CD8-positive, alpha-beta memory T cell (primary cell): Measurements from ENCODE around the gene GRPR. TPM values are rescaled to one million over a fixed set of nuclear protein-coding genes. Genes with fewer than 3 reads are reported as not detected.

Experiments
- CTCF ChIA-PET: fragments of 350-600 bp; sonication (Branson Sonifier 250); formaldehyde crosslinking; loops from one replicate; lab custom pipeline; 2021; ENCODE audit warnings: antibody characterized with exemption; lab: Charles Lee
- POLR2A ChIA-PET: fragments of 350-600 bp; sonication (Branson Sonifier 250); formaldehyde crosslinking; loops from one replicate; lab custom pipeline; 2021; ENCODE audit warnings: antibody characterized with exemption; lab: Charles Lee
- DNase-seq, 5 donors: peaks; one replicate each; pipeline versions ENCODE4 v3.0.0 to v3.0.0-alpha.2; 2020 to 2022; ENCODE audit warnings: mixed read lengths in 1 of 5
- H3K27ac ChIP-seq: one replicate; pipeline ENCODE4 v1.7.0; 2013; ENCODE audit warnings: low read depth, mild to moderate bottlenecking, low read length, moderate library complexity
- H3K27me3 ChIP-seq: 2 replicates; pipeline ENCODE4 v1.7.0; 2013; ENCODE audit warnings: low read length, mild to moderate bottlenecking; ENCODE audit not compliant: insufficient read depth, poor library complexity, severe bottlenecking
- H3K36me3 ChIP-seq: 2 replicates; pipeline ENCODE4 v1.7.0; 2013; ENCODE audit warnings: mild to moderate bottlenecking, low read length, moderate library complexity; ENCODE audit not compliant: insufficient read depth
- H3K4me1 ChIP-seq: 2 replicates; pipeline ENCODE4 v1.7.0; 2013; ENCODE audit warnings: mild to moderate bottlenecking, low read length, moderate library complexity; ENCODE audit not compliant: insufficient read depth
- H3K4me3 ChIP-seq: 2 replicates; pipeline ENCODE4 v1.7.0; 2013; ENCODE audit warnings: mild to moderate bottlenecking, low read length
- H3K9me3 ChIP-seq: 2 replicates; pipeline ENCODE4 v1.7.0; 2013; ENCODE audit warnings: mild to moderate bottlenecking, low read length
- H3K27ac Mint-ChIP-seq, 8 donors: one replicate each; pipeline ENCODE4 v1.8.0; 2020 to 2021; ENCODE audit warnings: mixed read lengths in 8 of 8, mild to moderate bottlenecking in 6 of 8, inconsistent platforms in 3 of 8, moderate library complexity in 3 of 8
- H3K27me3 Mint-ChIP-seq, 2 donors: one replicate each; pipeline ENCODE4 v1.8.0; 2020 to 2021; ENCODE audit warnings: mixed read lengths in 2 of 2, mild to moderate bottlenecking in 1 of 2, moderate library complexity in 1 of 2
- H3K36me3 Mint-ChIP-seq, 3 donors: one replicate each; pipeline ENCODE4 v1.8.0; 2020 to 2021; ENCODE audit warnings: mixed read lengths in 3 of 3, inconsistent platforms in 1 of 3, mild to moderate bottlenecking in 1 of 3
- H3K4me1 Mint-ChIP-seq, 3 donors: one replicate each; pipeline ENCODE4 v1.8.0; 2020 to 2021; ENCODE audit warnings: mixed read lengths in 3 of 3, inconsistent platforms in 1 of 3, mild to moderate bottlenecking in 1 of 3
- H3K4me3 Mint-ChIP-seq, 7 donors: one replicate each; pipeline ENCODE4 v1.8.0; 2020 to 2021; ENCODE audit warnings: mixed read lengths in 7 of 7, mild to moderate bottlenecking in 6 of 7, moderate library complexity in 4 of 7, inconsistent platforms in 2 of 7
- H3K9me3 Mint-ChIP-seq, 5 donors: one replicate each; pipeline ENCODE4 v1.8.0; 2020 to 2022; ENCODE audit warnings: mixed read lengths in 5 of 5, mild to moderate bottlenecking in 3 of 5, moderate library complexity in 2 of 5, inconsistent platforms in 1 of 5
- polyA plus RNA-seq: library from polyadenylated mRNA; unstranded; fragments of 300-500 nt; fragmentation: Illumina TruSeq; gene quantifications from one replicate; pipeline ENCODE4 v1.2.3, GENCODE V29; 2021
- total RNA-seq, 2 experiments: library from RNA; stranded (reverse); gene quantifications; one replicate each; pipeline ENCODE4 v1.2.3, GENCODE V29; 2021

The GRPR gene
- total and polyA plus RNA-seq, 3 experiments from 2014 or later, result 0.20 to 0.22 TPM; not detected in 1

DNA sequence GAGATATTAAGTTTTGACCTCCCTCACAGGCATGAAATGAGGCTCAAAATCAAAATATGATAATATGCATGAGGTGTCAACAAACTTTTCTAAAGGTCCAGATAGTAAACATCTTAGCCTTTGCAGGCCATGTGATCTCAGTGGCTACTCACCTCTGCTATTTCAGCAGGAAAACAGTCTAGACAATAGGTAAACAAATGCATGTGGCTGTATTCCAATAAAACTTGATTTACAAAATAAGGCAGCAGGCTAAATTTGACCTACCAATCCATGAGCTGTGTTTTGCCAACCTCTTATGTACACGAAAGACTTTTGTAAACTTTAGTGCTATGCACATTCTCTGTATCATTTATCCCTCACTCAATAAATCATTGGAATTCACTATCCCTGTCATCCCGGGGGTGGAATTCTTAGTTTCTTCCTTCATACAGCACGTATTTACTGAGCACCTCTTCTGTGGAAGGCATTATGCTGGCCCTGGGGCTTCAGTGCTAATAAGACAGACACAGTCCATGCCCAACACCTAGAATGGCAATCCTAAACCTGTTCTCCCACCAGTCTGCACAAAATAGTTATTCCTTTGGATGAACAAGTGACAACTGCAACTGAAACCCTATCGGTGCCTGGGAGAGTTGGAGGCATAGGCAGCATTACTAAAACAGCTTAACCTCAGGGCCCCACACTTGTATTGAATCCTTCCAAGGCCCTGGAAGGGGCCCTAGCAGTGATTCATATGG, 63.8 kb downstream of the GRPR start:
- no peak overlapping the region for H3K27ac ChIP-seq
- H3K4me3 ChIP-seq, result no peak overlapping the region
- Mint-ChIP-seq H3K9me3 (peaks cover 0 to 2% (median 0%) of the 10 kb centered on the region in 5 donors), H3K4me3 (no peak overlapping the region), H3K4me1 (no peaks in the 10 kb centered on the region), H3K27me3 (peaks cover 0 to 22% of the 10 kb centered on the region in 2 donors), H3K27ac (no peak overlapping the region), H3K36me3 (no peaks in the 10 kb centered on the region)
- no peaks in the 10 kb centered on the region for H3K9me3 ChIP-seq
- H3K36me3 ChIP-seq, result no peaks in the 10 kb centered on the region
- CTCF ChIA-PET, result no interaction called here
- no peaks in the 10 kb centered on the region for H3K4me1 ChIP-seq
- POLR2A ChIA-PET, result no interaction called here
- DNase-seq, result no peak
- H3K27me3 ChIP-seq, result no peaks in the 10 kb centered on the region

DNA sequence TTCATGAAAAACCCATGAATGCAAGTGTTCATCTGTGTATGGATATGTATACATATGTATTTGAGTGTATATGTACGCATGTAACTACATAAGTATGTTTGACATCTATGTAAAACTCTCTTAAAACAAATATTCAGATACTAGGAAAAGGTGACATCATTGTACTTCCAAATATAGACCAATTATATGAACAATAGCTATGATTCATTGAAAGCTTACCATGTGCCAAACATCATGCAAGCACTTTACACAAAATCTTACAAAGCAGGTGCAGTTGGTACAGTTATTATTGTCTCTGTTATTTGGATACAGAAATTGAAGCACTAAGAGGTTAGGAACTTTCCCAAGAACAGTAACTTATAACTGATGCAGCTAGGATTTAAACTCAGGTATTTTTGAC, 65.3 kb downstream of the GRPR start:
- Histone ChIP-seq H3K9me3 (no peaks in the 10 kb centered on the region), H3K36me3 (no peaks in the 10 kb centered on the region), H3K27ac (no peak overlapping the region), H3K4me3 (no peak overlapping the region), H3K27me3 (no peaks in the 10 kb centered on the region), H3K4me1 (no peaks in the 10 kb centered on the region)
- no peaks in the 10 kb centered on the region for H3K36me3 Mint-ChIP-seq
- H3K4me1 Mint-ChIP-seq, result no peaks in the 10 kb centered on the region
- peaks cover 0 to 2% (median 0%) of the 10 kb centered on the region in 5 donors for H3K9me3 Mint-ChIP-seq
- DNase-seq, result no peak
- POLR2A ChIA-PET, result no interaction called here
- H3K4me3 Mint-ChIP-seq, result no peak overlapping the region
- H3K27ac Mint-ChIP-seq, result no peak overlapping the region
- H3K27me3 Mint-ChIP-seq, result peaks cover 0 to 14% of the 10 kb centered on the region in 2 donors
- CTCF ChIA-PET, result no interaction called here

DNA sequence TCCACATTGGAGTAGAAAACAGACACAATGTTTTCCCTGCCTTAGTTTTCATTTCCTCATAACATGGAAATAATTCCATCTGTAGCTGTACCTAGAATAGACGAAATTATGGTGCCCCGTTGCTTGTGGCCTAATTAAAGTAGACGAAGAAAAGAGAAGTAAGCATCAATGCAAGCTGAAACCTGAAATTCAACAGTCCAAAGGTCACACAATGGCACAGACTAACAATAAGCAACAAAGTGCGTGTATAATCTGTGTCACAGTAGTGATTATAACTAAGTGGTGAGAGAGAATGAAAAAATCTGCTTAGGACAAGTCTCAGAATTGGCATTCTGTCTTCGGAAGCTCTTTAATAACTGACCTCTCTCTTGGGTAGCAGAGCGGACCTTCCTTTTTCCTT, 68.2 kb downstream of the GRPR start:
- Histone ChIP-seq H3K27ac (no peak overlapping the region), H3K27me3 (no peaks in the 10 kb centered on the region), H3K9me3 (no peaks in the 10 kb centered on the region), H3K4me1 (no peaks in the 10 kb centered on the region), H3K4me3 (no peak overlapping the region), H3K36me3 (no peaks in the 10 kb centered on the region)
- CTCF ChIA-PET, result no interaction called here
- Mint-ChIP-seq H3K27me3 (peaks cover 0 to 12% of the 10 kb centered on the region in 2 donors), H3K4me1 (no peaks in the 10 kb centered on the region), H3K4me3 (no peak overlapping the region), H3K36me3 (no peaks in the 10 kb centered on the region), H3K9me3 (no peaks in the 10 kb centered on the region), H3K27ac (no peak overlapping the region)
- DNase-seq, result no peak
- POLR2A ChIA-PET, result no interaction called here

DNA sequence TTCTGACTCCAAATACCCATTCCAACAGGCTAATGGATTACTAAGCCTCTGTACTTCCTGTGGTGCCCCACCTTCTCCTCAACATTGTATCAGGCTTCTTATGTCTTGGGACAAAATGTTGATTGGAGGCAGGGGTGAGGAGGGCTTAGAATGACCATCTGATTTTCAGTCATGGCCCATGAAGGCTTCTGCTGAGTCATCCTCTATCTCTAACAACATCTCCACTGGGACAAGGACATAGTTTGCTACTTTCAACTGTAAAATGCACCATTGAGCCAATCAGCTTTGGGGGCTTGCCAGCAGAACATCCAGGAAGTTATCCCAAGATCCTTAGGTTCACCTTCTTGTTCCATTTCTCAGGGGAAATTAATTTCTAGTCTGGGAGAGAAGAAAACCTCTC, 73.5 kb downstream of the GRPR start:
- peaks cover 9 to 12% of the 10 kb centered on the region in 2 donors for H3K27me3 Mint-ChIP-seq
- no peaks in the 10 kb centered on the region for H3K36me3 ChIP-seq
- H3K9me3 Mint-ChIP-seq, result peaks cover 0 to 2% (median 0%) of the 10 kb centered on the region in 5 donors
- H3K27me3 ChIP-seq, result no peaks in the 10 kb centered on the region
- H3K9me3 ChIP-seq, result no peaks in the 10 kb centered on the region
- H3K4me1 ChIP-seq, result no peaks in the 10 kb centered on the region
- H3K4me3 Mint-ChIP-seq, result no peak overlapping the region
- no peaks in the 10 kb centered on the region for H3K4me1 Mint-ChIP-seq
- no peaks in the 10 kb centered on the region for H3K36me3 Mint-ChIP-seq
- ChIA-PET CTCF (no interaction called here), POLR2A (no interaction called here)
- no peak overlapping the region for H3K4me3 ChIP-seq
- no peak for DNase-seq
- no peak overlapping the region for H3K27ac Mint-ChIP-seq
- no peak overlapping the region for H3K27ac ChIP-seq

DNA sequence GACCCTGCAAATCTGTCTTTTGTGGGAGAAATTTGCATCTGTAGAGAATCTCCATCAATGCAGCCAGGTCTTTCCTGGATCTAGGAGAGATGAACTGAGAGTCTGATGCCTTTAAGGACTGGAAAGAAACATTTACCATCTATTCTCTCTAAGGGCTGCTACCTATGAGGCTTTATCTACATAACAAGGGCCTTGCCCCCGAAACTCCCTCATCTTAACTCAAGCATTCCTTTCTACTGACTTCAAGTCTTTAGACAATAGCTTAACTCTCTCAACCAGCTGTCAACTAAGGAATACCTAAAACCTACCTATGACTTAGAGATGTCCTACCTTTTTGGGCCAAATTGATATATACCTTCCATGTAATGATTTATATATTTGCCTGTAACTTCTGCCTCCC, 76.0 kb downstream of the GRPR start:
- no peak overlapping the region for H3K4me3 ChIP-seq
- H3K9me3 ChIP-seq, result no peaks in the 10 kb centered on the region
- H3K27me3 ChIP-seq, result no peaks in the 10 kb centered on the region
- DNase-seq, result no peak
- CTCF ChIA-PET, result no interaction called here
- H3K4me1 ChIP-seq, result no peaks in the 10 kb centered on the region
- H3K36me3 Mint-ChIP-seq, result no peaks in the 10 kb centered on the region
- H3K27me3 Mint-ChIP-seq, result peaks cover 9 to 12% of the 10 kb centered on the region in 2 donors
- H3K36me3 ChIP-seq, result no peaks in the 10 kb centered on the region
- H3K9me3 Mint-ChIP-seq, result peaks cover 0 to 2% (median 0%) of the 10 kb centered on the region in 5 donors
- H3K27ac Mint-ChIP-seq, result no peak overlapping the region
- no peak overlapping the region for H3K4me3 Mint-ChIP-seq
- POLR2A ChIA-PET, result no interaction called here
- no peak overlapping the region for H3K27ac ChIP-seq
- H3K4me1 Mint-ChIP-seq, result no peaks in the 10 kb centered on the region

DNA sequence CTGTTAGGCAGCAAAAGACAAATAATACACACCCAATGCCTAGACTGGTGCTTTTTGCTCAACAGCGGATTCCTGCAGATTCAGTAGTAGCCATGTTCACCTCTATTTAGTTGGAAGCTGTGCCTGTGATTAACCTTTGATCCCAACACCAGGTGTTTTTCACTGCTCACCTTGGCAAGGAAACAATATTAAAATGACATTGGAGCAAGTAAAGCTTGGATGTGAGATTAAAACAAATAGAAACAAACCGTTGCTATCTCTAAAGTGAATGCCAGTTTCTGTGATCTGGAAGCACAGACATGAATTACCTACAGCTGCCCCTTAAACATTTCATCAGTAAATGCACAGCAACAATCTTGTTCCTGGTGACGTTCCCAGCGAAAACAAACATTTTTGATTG, 79.6 kb downstream of the GRPR start:
- ChIA-PET CTCF (no interaction called here), POLR2A (no interaction called here)
- H3K4me1 Mint-ChIP-seq, result no peaks in the 10 kb centered on the region
- Histone ChIP-seq H3K27ac (no peak overlapping the region), H3K9me3 (no peaks in the 10 kb centered on the region), H3K36me3 (no peaks in the 10 kb centered on the region), H3K27me3 (no peaks in the 10 kb centered on the region), H3K4me1 (no peaks in the 10 kb centered on the region), H3K4me3 (no peak overlapping the region)
- peaks cover 0 to 2% (median 0%) of the 10 kb centered on the region in 5 donors for H3K9me3 Mint-ChIP-seq
- peaks cover 4 to 10% of the 10 kb centered on the region in 2 donors for H3K27me3 Mint-ChIP-seq
- no peak overlapping the region for H3K27ac Mint-ChIP-seq
- H3K36me3 Mint-ChIP-seq, result no peaks in the 10 kb centered on the region
- no peak for DNase-seq
- H3K4me3 Mint-ChIP-seq, result no peak overlapping the region

Other genes with a start within 250 kb of the GRPR start
- not detected for gene MAGEB17, start 43.9 kb downstream of the GRPR start, total RNA-seq
- gene MAGEB17, start 43.9 kb downstream of the GRPR start, polyA plus RNA-seq, result not detected